DND-41 (cell line): ENCODE data around the gene WDR4.

Experiments used
- EZH2 ChIP-seq: IDR thresholded peaks from 3 replicates; pipeline ENCODE4 v1.6.1; 2012; ENCODE audit warnings: borderline replicate concordance, low read depth, mild to moderate bottlenecking, moderate library complexity, low read length, inconsistent platforms; ENCODE audit not compliant: severe bottlenecking
- TF ChIP-seq, protein P1 (sequence below): IDR thresholded peaks from 2 replicates; pipeline ENCODE4 v1.5.1; 2012; ENCODE audit warnings: borderline replicate concordance, low read length, moderate library complexity, mild to moderate bottlenecking; ENCODE audit not compliant: poor library complexity, severe bottlenecking; ENCODE audit errors: extremely low read depth

DNA sequence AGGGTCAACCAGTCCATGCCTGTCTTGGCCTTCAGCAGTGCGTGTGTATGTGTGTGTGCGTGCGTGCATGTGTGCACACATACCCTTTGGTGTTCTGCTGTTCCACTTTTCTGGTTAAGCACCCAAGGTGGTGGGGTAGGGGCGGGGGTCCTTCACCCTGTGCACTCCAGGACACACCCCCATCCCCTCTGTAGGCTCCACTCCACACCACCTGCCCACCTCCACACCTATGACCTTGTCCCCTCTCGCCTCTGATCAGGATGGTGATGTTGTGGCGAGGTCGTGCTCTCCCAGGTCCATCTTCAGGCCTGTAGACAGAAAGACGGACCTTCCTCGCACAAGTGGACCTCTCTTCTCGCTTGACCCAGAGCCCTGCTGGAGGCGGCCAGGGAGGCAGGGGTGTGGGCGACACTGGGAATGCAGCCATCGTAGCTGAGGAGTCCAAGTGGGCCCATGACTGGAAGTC is 44.6 kb downstream of the WDR4 start:
- TF ChIP-seq, protein P1, sequence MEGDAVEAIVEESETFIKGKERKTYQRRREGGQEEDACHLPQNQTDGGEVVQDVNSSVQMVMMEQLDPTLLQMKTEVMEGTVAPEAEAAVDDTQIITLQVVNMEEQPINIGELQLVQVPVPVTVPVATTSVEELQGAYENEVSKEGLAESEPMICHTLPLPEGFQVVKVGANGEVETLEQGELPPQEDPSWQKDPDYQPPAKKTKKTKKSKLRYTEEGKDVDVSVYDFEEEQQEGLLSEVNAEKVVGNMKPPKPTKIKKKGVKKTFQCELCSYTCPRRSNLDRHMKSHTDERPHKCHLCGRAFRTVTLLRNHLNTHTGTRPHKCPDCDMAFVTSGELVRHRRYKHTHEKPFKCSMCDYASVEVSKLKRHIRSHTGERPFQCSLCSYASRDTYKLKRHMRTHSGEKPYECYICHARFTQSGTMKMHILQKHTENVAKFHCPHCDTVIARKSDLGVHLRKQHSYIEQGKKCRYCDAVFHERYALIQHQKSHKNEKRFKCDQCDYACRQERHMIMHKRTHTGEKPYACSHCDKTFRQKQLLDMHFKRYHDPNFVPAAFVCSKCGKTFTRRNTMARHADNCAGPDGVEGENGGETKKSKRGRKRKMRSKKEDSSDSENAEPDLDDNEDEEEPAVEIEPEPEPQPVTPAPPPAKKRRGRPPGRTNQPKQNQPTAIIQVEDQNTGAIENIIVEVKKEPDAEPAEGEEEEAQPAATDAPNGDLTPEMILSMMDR = no peak
- no peak for TF ChIP-seq EZH2
